AG04450 (cell line): ENCODE data around the gene OPN3. TPM values are rescaled to one million over a fixed set of nuclear protein-coding genes. Genes with fewer than 3 reads are reported as not detected.

ENCODE experiments used
- CTCF ChIA-PET: fragments of 300-600, 350-600 bp; formaldehyde crosslinking; extraction: SDS; loops from one replicate; lab custom pipeline; 2022; ENCODE audit warnings: antibody characterized with exemption, inconsistent platforms; lab: Charles Lee
- POLR2A ChIA-PET: fragments of 350-600 bp; formaldehyde crosslinking; extraction: SDS; loops from one replicate; lab custom pipeline; 2021; ENCODE audit warnings: antibody characterized with exemption, inconsistent platforms; lab: Yijun Ruan, JAX
- DNase-seq: peaks from one replicate; pipeline ENCODE4 v3.0.0-alpha.2; 2011; ENCODE audit warnings: low read depth, low spot score
- H3K27ac ChIP-seq: one replicate; pipeline ENCODE4 v1.5.1; 2012; ENCODE audit warnings: low read depth, low read length, control low read depth
- H3K27me3 ChIP-seq: one replicate; pipeline ENCODE4 v1.6.0; 2012; ENCODE audit warnings: low read length; ENCODE audit not compliant: control insufficient read depth, insufficient read depth
- H3K4me3 ChIP-seq: 2 replicates; pipeline ENCODE4 v1.5.1; 2011; ENCODE audit warnings: mild to moderate bottlenecking, low read depth, low read length, control low read depth
- H3K9me3 ChIP-seq: 2 replicates; pipeline ENCODE4 v1.5.1; 2012; ENCODE audit warnings: low read length; ENCODE audit not compliant: control insufficient read depth, insufficient read depth
- polyA plus RNA-seq: library from polyadenylated mRNA; depleted of rRNA; stranded (reverse); fragments of >200 nt; gene quantifications from 2 replicates; pipeline ENCODE4 v1.2.3, GENCODE V29; 2011
- TF ChIP-seq, protein P1 (sequence below): IDR thresholded peaks from 2 replicates; pipeline ENCODE4 v1.5.1; 2011; ENCODE audit warnings: low read depth, low read length, control low read depth, inconsistent platforms

Gene OPN3
- polyA plus RNA-seq, 1 experiment = 70.1 TPM

DNA sequence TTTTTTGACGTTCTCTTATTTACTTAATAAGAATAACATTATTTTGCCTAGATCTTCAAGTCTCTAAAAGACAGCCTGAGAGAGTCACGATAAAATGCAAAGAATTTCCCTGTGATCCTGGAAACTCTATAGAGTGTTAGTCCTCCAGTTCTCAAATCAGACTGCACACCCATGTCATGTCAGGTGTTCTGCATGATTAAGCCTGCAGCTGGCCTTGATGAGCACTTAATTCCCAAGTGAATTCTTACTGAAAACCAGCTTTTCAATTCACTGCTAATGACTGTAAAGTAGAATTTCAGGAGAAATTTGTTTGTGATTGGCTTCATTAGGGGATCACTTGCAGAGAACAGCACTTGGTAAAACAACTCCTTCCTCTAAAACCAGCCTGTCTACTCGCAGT is 41.9 kb downstream of the OPN3 start:
- TF ChIP-seq, protein P1, sequence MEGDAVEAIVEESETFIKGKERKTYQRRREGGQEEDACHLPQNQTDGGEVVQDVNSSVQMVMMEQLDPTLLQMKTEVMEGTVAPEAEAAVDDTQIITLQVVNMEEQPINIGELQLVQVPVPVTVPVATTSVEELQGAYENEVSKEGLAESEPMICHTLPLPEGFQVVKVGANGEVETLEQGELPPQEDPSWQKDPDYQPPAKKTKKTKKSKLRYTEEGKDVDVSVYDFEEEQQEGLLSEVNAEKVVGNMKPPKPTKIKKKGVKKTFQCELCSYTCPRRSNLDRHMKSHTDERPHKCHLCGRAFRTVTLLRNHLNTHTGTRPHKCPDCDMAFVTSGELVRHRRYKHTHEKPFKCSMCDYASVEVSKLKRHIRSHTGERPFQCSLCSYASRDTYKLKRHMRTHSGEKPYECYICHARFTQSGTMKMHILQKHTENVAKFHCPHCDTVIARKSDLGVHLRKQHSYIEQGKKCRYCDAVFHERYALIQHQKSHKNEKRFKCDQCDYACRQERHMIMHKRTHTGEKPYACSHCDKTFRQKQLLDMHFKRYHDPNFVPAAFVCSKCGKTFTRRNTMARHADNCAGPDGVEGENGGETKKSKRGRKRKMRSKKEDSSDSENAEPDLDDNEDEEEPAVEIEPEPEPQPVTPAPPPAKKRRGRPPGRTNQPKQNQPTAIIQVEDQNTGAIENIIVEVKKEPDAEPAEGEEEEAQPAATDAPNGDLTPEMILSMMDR = no peak
- Histone ChIP-seq H3K27ac (no peak overlapping the region), H3K9me3 (no peaks in the 10 kb centered on the region), H3K4me3 (no peak overlapping the region), H3K27me3 (no peaks in the 10 kb centered on the region)
- ChIA-PET CTCF (interaction anchor here (0.5 to 1.7 kb wide), 3 partner anchors 13 to 392 kb away, joined by 3 to 13 read pairs (median 3); no protein-coding TSS in a partner anchor), POLR2A (no interaction called here)
- no peak for DNase-seq

- POLR2A ChIA-PET = no interaction called here
These were observed 43.5 kb downstream of the OPN3 start for GRCh38 chr1:241596633-241597032.

DNA sequence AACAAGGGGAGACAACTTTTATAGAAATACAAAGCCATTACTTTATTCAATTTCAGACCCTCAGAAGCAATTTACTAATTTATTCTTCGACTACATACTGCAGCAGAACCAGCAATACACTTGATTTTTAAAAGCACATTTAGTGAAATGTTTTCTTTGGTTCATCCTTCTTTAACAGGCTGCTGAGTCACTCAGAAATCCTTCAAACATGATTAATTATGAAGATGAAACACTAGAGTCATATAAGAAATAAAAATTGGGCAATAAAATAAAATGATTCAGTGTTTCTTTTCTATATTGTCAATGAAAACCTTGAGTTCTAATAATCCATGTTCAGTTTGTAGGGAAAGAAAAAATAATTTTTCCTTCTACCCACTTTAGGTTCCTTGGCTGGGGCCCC is 47.0 kb downstream of the OPN3 start:
- Histone ChIP-seq H3K27ac (no peak overlapping the region), H3K27me3 (no peaks in the 10 kb centered on the region), H3K9me3 (no peaks in the 10 kb centered on the region), H3K4me3 (no peak overlapping the region)
- no peak for DNase-seq
- CTCF ChIA-PET = no interaction called here
- TF ChIP-seq, protein P1 = no peak
- POLR2A ChIA-PET = no interaction called here

More at GRCh38 chr1:241596633-241597032, 43.5 kb downstream of the OPN3 start:
- CTCF ChIA-PET = interaction anchor here (0.8 to 2.9 kb wide), 3 partner anchors 14 to 239 kb away, joined by 3 to 19 read pairs (median 13); no protein-coding TSS in a partner anchor
- TF ChIP-seq, protein P1 = no peak
- Histone ChIP-seq H3K27ac (no peak overlapping the region), H3K9me3 (no peaks in the 10 kb centered on the region), H3K4me3 (no peak overlapping the region), H3K27me3 (no peaks in the 10 kb centered on the region)
- no peak for DNase-seq

DNA sequence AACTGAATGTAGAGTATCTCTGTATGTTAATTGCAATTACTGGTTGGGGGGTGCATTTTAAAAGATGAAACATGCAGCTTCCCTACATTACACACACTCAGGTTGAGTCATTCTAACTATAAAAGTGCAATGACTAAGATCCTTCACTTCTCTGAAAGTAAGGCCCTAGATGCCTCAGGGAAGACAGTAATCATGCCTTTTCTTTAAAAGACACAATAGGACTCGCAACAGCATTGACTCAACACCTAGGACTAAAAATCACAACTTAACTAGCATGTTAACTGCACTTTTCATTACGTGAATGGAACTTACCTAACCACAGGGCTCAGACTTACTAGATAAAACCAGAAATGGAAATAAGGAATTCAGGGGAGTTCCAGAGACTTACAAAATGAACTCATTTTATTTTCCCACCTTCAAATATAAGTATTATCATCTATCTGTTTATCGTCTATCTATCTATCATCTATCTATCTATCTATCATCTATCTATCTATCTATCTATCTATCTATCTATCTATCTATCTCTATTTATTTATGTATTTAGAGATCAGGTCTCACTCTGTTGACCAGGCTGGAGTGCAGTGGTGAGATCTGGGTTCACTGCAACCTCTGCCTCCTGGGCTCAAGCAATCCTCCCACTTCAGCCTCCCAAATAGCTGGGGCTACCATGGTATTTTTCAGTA is 47.8 kb downstream of the OPN3 start:
- ChIA-PET POLR2A (interaction anchor here (0.8 kb wide), 1 partner anchor 48 kb away, joined by 3 read pairs; no protein-coding TSS in a partner anchor), CTCF (interaction anchor here (0.9 to 1.8 kb wide), 4 partner anchors 19 to 255 kb away, joined by 3 to 6 read pairs (median 4); partner anchors contain the start of gene EXO1)
- no peak for DNase-seq
- no peak overlapping the region for H3K27ac ChIP-seq
- no peaks in the 10 kb centered on the region for H3K9me3 ChIP-seq
- no peak overlapping the region for H3K4me3 ChIP-seq
- TF ChIP-seq, protein P1 = no peak
- no peaks in the 10 kb centered on the region for H3K27me3 ChIP-seq

DNA sequence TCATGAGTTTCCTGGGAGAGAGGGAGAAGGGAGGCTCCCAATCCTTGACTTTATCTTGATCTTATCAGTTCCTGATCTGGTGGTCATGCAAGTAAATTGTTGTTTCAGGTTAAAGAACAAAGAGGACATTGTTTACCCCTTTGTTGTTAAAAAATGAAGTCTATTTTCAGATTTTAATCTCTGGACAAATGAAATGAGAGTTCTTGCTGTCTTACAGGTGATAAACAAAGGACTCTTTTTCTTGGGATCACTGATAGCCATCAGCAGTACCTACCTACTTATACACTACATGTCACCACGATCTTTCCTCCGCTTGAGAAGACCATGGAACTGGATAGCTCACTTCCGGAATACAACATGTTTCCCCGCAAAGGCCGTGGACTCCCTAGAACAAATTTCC is 48.4 kb downstream of the OPN3 start:
- CTCF ChIA-PET = interaction anchor here (0.7 to 1.8 kb wide), 5 partner anchors 19 to 256 kb away, joined by 3 to 6 read pairs (median 3); partner anchors contain the start of gene EXO1

More for the DNA sequence above, 48.4 kb downstream of the OPN3 start:
- POLR2A ChIA-PET = interaction anchor here (0.8 kb wide), 1 partner anchor 49 kb away, joined by 3 read pairs; no protein-coding TSS in a partner anchor
- no peaks in the 10 kb centered on the region for H3K27me3 ChIP-seq
- no peak overlapping the region for H3K4me3 ChIP-seq
- no peak for DNase-seq
- no peaks in the 10 kb centered on the region for H3K9me3 ChIP-seq
- H3K27ac ChIP-seq = no peak overlapping the region
- TF ChIP-seq, protein P1 = no peak
